Keratinocyte (primary cell): ENCODE data around the gene TTC39B. TPM values are rescaled to one million over a fixed set of nuclear protein-coding genes. Genes with fewer than 3 reads are reported as not detected.

Source experiments
- DNase-seq: peaks from one replicate; pipeline ENCODE4 v3.0.0-alpha.2; 2011; ENCODE audit warnings: low read depth, missing footprints, low spot score
- FAIRE-seq: peaks from 2 replicates; lab custom pipeline; 2011; peaks lifted over from hg19 to GRCh38; lab: Jason Lieb, UNC
- H2AFZ ChIP-seq: 2 replicates; pipeline ENCODE4 v1.6.0; 2012; ENCODE audit warnings: low read length, control low read depth, inconsistent platforms; ENCODE audit not compliant: control insufficient read depth
- H3K27ac ChIP-seq: 2 replicates; pipeline ENCODE4 v1.5.1; 2011; ENCODE audit warnings: low read length; ENCODE audit not compliant: control insufficient read depth, insufficient read depth
- H3K27me3 ChIP-seq: 3 replicates; pipeline ENCODE4 v1.6.0; 2011; ENCODE audit warnings: low read length; ENCODE audit not compliant: control insufficient read depth, insufficient read depth; ENCODE audit errors: extremely low read depth
- H3K36me3 ChIP-seq, 2 experiments: 2 replicates in 1 of 2; 3 replicates in 1 of 2; pipeline ENCODE4 v1.5.1; 2011; ENCODE audit warnings: low read length in 2 of 2, mild to moderate bottlenecking in 1 of 2; ENCODE audit not compliant: control insufficient read depth in 2 of 2, insufficient read depth in 2 of 2; ENCODE audit errors: extremely low read depth in 1 of 2
- H3K4me1 ChIP-seq: 3 replicates; pipeline ENCODE4 v1.5.1; 2011; ENCODE audit warnings: low read length; ENCODE audit not compliant: control insufficient read depth, insufficient read depth; ENCODE audit errors: extremely low read depth
- H3K4me2 ChIP-seq: 3 replicates; pipeline ENCODE4 v1.6.0; 2011; ENCODE audit warnings: low read depth, low read length; ENCODE audit not compliant: control insufficient read depth, insufficient read depth; ENCODE audit errors: extremely low read depth
- H3K4me3 ChIP-seq, 3 experiments: fragments of 200-600 bp in 1 of 3; sonication (generic) in 1 of 3; 2 replicates in 2 of 3; 3 replicates in 1 of 3; pipeline ENCODE4 v1.5.1; 2011 to 2016; ENCODE audit warnings: low read length in 3 of 3, mild to moderate bottlenecking in 3 of 3, control low read depth in 2 of 3, inconsistent platforms in 1 of 3, low read depth in 1 of 3, mixed read lengths in 1 of 3, mixed run types in 1 of 3, moderate library complexity in 1 of 3; ENCODE audit not compliant: control insufficient read depth in 2 of 3, insufficient read depth in 2 of 3; ENCODE audit errors: extremely low read depth in 1 of 3
- H3K79me2 ChIP-seq: 2 replicates; pipeline ENCODE4 v1.6.0; 2012; ENCODE audit warnings: low read length; ENCODE audit not compliant: control insufficient read depth, insufficient read depth
- H3K9ac ChIP-seq: 3 replicates; pipeline ENCODE4 v1.6.0; 2011; ENCODE audit warnings: low read length; ENCODE audit not compliant: control insufficient read depth, insufficient read depth; ENCODE audit errors: extremely low read depth
- H3K9me1 ChIP-seq: 3 replicates; pipeline ENCODE4 v1.6.0; 2011; ENCODE audit warnings: low read length; ENCODE audit not compliant: control insufficient read depth, insufficient read depth; ENCODE audit errors: extremely low read depth
- H3K9me3 ChIP-seq: 2 replicates; pipeline ENCODE4 v1.5.1; 2012; ENCODE audit warnings: low read depth, low read length; ENCODE audit not compliant: control insufficient read depth
- H4K20me1 ChIP-seq: 3 replicates; pipeline ENCODE4 v1.6.0; 2011; ENCODE audit warnings: low read length; ENCODE audit not compliant: control insufficient read depth, insufficient read depth; ENCODE audit errors: extremely low read depth
- CTCF ChIP-seq, 3 experiments: IDR thresholded peaks in 1 of 3; conservative IDR thresholded peaks in 1 of 3; optimal IDR thresholded peaks in 1 of 3; 2 replicates in 2 of 3; 3 replicates in 1 of 3; pipeline versions ENCODE3 to v1.5.1; 2011; ENCODE audit warnings: low read length in 3 of 3, mild to moderate bottlenecking in 3 of 3, moderate library complexity in 2 of 3, control low read depth in 1 of 3, inconsistent platforms in 1 of 3; ENCODE audit not compliant: insufficient read depth in 2 of 3; ENCODE audit errors: extremely low read depth in 1 of 3
- EZH2 ChIP-seq: IDR thresholded peaks from one replicate; pipeline ENCODE4 v1.6.1; 2012; ENCODE audit warnings: inconsistent platforms, mild to moderate bottlenecking, low read length, moderate library complexity
- dilution Hi-C: fragments of 300-500 bp; cut with MboI; formaldehyde crosslinking; loops from one replicate; pipeline ENCODE4 v1.7.0; 2020; ENCODE audit warnings: low sequenced_read_pairs; ENCODE audit not compliant: extremely low pct_ligation_motif_present
- polyA plus RNA-seq, 5 experiments: library from polyadenylated mRNA; depleted of rRNA in 3 of 5; stranded (reverse) in 3 of 5; stranded (forward) in 1 of 5; unstranded in 1 of 5; fragments of >200 nt; gene quantifications; 1 replicate in 1 of 5; 2 replicates in 3 of 5; 3 replicates in 1 of 5; pipeline versions ENCODE4 v1.2.1 to v1.2.3, GENCODE V29; 2011 to 2012; ENCODE audit warnings: missing spikeins in 2 of 5, low read depth in 1 of 5, low replicate concordance in 1 of 5

Gene TTC39B
- polyA plus RNA-seq, 1 donor (not counting 4 experiments of a cell fraction or from before 2014, with no cell fraction given): 9.7 TPM

- no peak for FAIRE-seq
- Histone ChIP-seq H3K4me1 (no peaks in the 10 kb centered on the region), H3K27me3 (no peaks in the 10 kb centered on the region), H3K79me2 (no peaks in the 10 kb centered on the region), H4K20me1 (no peaks in the 10 kb centered on the region), H3K9me3 (no peaks in the 10 kb centered on the region), H3K4me3 (no peak overlapping the region), H3K9ac (no peak overlapping the region), H3K36me3 (no peaks in the 10 kb centered on the region), H3K9me1 (no peaks in the 10 kb centered on the region), H2AFZ (no peak overlapping the region), H3K4me2 (no peak overlapping the region), H3K27ac (no peak overlapping the region)
- TF ChIP-seq EZH2 (no peak), CTCF (optimal IDR thresholded peaks at IDR 0.05 in 1 of 3, IDR thresholded peaks at IDR 0.05 in 1 of 3, conservative IDR thresholded peaks at IDR 0.05 in 1 of 3; ENCODE audit: extremely low read depth in 1 of 3, insufficient read depth in 2 of 3, low read length in 3 of 3) (no peak)
- no peak for DNase-seq
- dilution Hi-C loops: no loop called here
Observed at GRCh38 chr9:15346837-15347236, 39.8 kb upstream of the TTC39B start.

GRCh38 chr9:15344191-15344590 lies 37.2 kb upstream of the TTC39B start:
- dilution Hi-C loops: no loop called here
- no peak for TF ChIP-seq CTCF (optimal IDR thresholded peaks at IDR 0.05 in 1 of 3, IDR thresholded peaks at IDR 0.05 in 1 of 3, conservative IDR thresholded peaks at IDR 0.05 in 1 of 3; ENCODE audit: extremely low read depth in 1 of 3, insufficient read depth in 2 of 3, low read length in 3 of 3)
- no peak for TF ChIP-seq EZH2
- Histone ChIP-seq H3K9me1 (no peaks in the 10 kb centered on the region), H3K27me3 (no peaks in the 10 kb centered on the region), H2AFZ (no peak overlapping the region), H3K4me1 (no peaks in the 10 kb centered on the region), H4K20me1 (no peaks in the 10 kb centered on the region), H3K9me3 (no peaks in the 10 kb centered on the region), H3K4me3 (no peak overlapping the region), H3K9ac (no peak overlapping the region), H3K79me2 (no peaks in the 10 kb centered on the region), H3K36me3 (no peaks in the 10 kb centered on the region), H3K27ac (no peak overlapping the region), H3K4me2 (no peak overlapping the region)
- FAIRE-seq (no peak), DNase-seq (no peak)
